ENCODE data around the gene RFNG. TPM values are rescaled to one million over a fixed set of nuclear protein-coding genes. Genes with fewer than 3 reads are reported as not detected.
A peak's percentile ranks its signal among the peaks of the same experiment; 100 is the strongest.

Gene RFNG
- total and polyA plus RNA-seq, 2 of the 13 experiments (the other 11 are each of a cell fraction or from before 2014, with no cell fraction given): 61.4 to 64.0 TPM

DNA sequence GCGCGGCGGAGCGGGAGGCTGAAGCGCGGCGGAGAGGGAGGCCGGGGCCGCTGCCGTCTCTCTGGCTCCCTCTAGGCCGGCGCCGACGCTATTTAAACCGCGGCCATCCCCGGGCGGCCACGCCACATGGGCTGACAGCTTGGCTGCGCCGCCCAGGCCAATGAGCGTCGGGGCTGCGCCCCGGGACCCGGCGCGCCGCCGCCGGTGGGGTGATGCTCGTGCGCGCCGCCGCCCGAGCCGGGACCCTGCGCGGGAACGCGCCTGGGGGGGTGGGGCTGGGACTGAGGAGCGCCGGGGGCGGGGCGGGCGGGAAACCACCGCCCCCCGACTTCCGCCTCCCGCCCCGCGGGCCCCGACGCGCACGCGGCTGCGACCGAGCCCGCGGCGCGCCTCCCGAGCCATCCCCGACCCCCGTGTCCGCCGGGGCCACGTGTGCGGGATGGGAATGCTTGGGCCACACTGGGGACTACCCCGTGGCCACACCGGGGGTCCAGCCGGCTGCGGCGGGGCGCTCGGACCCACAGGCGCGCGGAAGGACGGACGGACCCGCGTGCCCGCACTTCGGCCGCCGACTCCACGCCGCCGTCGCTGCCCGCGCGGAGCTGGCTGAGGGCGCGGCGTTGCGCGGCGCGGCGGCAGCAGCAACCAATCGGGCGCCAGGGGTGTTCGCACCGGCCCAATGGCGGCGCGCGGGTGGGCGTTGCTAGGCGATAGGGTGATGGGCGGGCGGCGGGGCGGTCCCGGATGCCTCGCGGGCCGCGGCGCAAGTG, 46.7 kb upstream of the RFNG start, which contains the start of gene FASN (continued):
- TF ChIP-seq ZBTB38 (CRISPR knock-in tag; IDR thresholded peaks at IDR 0.05) (no peak), ZNF547 (CRISPR knock-in tag; IDR thresholded peaks at IDR 0.05) (no peak; the same call in 1 of the 2 replicates), MATR3 (CRISPR knock-in tag; IDR thresholded peaks at IDR 0.05) (no peak), ADNP (CRISPR knock-in tag; IDR thresholded peaks at IDR 0.05) (peak; percentile 30; the same call in 1 of the 2 replicates), MEF2D (CRISPR knock-in tag; IDR thresholded peaks at IDR 0.05) (no peak), REL (CRISPR knock-in tag; conservative IDR thresholded peaks at IDR 0.05) (no peak), CENPX (CRISPR knock-in tag; IDR thresholded peaks at IDR 0.05) (no peak), ZNF564 (CRISPR knock-in tag; IDR thresholded peaks at IDR 0.05) (peak; percentile 65; the same call in 1 of the 2 replicates), ZNF33B (CRISPR knock-in tag; IDR thresholded peaks at IDR 0.05) (peak; percentile 53; the same call in 1 of the 2 replicates), ZNF7 (CRISPR knock-in tag; IDR thresholded peaks at IDR 0.05) (no peak), HOXA3 (CRISPR knock-in tag; IDR thresholded peaks at IDR 0.05) (peak; percentile 84), ASH2L (IDR thresholded peaks at IDR 0.05; ENCODE audit: insufficient read length, low read depth, low read length) (peak; percentile 70), PTBP1 (IDR thresholded peaks at IDR 0.05; ENCODE audit: low read depth, low read length, poor library complexity, severe bottlenecking) (no peak), ZC3H13 (CRISPR knock-in tag; IDR thresholded peaks at IDR 0.05) (peak; percentile 35; the same call in 1 of the 2 replicates), U2AF2 (IDR thresholded peaks at IDR 0.05; ENCODE audit: low read depth, low read length) (no peak)
- TF ChIP-seq, protein P1, sequence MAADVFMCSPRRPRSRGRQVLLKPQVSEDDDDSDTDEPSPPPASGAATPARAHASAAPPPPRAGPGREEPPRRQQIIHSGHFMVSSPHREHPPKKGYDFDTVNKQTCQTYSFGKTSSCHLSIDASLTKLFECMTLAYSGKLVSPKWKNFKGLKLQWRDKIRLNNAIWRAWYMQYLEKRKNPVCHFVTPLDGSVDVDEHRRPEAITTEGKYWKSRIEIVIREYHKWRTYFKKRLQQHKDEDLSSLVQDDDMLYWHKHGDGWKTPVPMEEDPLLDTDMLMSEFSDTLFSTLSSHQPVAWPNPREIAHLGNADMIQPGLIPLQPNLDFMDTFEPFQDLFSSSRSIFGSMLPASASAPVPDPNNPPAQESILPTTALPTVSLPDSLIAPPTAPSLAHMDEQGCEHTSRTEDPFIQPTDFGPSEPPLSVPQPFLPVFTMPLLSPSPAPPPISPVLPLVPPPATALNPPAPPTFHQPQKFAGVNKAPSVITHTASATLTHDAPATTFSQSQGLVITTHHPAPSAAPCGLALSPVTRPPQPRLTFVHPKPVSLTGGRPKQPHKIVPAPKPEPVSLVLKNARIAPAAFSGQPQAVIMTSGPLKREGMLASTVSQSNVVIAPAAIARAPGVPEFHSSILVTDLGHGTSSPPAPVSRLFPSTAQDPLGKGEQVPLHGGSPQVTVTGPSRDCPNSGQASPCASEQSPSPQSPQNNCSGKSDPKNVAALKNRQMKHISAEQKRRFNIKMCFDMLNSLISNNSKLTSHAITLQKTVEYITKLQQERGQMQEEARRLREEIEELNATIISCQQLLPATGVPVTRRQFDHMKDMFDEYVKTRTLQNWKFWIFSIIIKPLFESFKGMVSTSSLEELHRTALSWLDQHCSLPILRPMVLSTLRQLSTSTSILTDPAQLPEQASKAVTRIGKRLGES (CRISPR knock-in tag; IDR thresholded peaks at IDR 0.05; ENCODE audit: borderline replicate concordance): 0 out of 2 replicates have a peak, but pooled peaks have one; percentile 52
- TF ChIP-seq, protein P2, sequence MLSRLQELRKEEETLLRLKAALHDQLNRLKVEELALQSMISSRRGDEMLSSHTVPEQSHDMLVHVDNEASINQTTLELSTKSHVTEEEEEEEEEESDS (CRISPR knock-in tag; IDR thresholded peaks at IDR 0.05; ENCODE audit: borderline replicate concordance): no peak
- TF ChIP-seq, protein P3, sequence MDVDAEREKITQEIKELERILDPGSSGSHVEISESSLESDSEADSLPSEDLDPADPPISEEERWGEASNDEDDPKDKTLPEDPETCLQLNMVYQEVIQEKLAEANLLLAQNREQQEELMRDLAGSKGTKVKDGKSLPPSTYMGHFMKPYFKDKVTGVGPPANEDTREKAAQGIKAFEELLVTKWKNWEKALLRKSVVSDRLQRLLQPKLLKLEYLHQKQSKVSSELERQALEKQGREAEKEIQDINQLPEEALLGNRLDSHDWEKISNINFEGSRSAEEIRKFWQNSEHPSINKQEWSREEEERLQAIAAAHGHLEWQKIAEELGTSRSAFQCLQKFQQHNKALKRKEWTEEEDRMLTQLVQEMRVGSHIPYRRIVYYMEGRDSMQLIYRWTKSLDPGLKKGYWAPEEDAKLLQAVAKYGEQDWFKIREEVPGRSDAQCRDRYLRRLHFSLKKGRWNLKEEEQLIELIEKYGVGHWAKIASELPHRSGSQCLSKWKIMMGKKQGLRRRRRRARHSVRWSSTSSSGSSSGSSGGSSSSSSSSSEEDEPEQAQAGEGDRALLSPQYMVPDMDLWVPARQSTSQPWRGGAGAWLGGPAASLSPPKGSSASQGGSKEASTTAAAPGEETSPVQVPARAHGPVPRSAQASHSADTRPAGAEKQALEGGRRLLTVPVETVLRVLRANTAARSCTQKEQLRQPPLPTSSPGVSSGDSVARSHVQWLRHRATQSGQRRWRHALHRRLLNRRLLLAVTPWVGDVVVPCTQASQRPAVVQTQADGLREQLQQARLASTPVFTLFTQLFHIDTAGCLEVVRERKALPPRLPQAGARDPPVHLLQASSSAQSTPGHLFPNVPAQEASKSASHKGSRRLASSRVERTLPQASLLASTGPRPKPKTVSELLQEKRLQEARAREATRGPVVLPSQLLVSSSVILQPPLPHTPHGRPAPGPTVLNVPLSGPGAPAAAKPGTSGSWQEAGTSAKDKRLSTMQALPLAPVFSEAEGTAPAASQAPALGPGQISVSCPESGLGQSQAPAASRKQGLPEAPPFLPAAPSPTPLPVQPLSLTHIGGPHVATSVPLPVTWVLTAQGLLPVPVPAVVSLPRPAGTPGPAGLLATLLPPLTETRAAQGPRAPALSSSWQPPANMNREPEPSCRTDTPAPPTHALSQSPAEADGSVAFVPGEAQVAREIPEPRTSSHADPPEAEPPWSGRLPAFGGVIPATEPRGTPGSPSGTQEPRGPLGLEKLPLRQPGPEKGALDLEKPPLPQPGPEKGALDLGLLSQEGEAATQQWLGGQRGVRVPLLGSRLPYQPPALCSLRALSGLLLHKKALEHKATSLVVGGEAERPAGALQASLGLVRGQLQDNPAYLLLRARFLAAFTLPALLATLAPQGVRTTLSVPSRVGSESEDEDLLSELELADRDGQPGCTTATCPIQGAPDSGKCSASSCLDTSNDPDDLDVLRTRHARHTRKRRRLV (CRISPR knock-in tag; IDR thresholded peaks at IDR 0.05): no peak
- TF ChIP-seq, protein P4, sequence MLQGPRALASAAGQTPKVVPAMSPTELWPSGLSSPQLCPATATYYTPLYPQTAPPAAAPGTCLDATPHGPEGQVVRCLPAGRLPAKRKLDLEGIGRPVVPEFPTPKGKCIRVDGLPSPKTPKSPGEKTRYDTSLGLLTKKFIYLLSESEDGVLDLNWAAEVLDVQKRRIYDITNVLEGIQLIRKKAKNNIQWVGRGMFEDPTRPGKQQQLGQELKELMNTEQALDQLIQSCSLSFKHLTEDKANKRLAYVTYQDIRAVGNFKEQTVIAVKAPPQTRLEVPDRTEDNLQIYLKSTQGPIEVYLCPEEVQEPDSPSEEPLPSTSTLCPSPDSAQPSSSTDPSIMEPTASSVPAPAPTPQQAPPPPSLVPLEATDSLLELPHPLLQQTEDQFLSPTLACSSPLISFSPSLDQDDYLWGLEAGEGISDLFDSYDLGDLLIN (CRISPR knock-in tag; IDR thresholded peaks at IDR 0.05; ENCODE audit: borderline replicate concordance): peak; percentile 78; the same call in 1 of the 2 replicates
